ENCODE data around the gene HDAC9. TPM values are rescaled to one million over a fixed set of nuclear protein-coding genes. Genes with fewer than 3 reads are reported as not detected.

HDAC9 gene
- polyA plus RNA-seq, 2 of the 4 experiments (the other 2 are of a cell fraction) = 0.05 to 0.26 TPM

DNA sequence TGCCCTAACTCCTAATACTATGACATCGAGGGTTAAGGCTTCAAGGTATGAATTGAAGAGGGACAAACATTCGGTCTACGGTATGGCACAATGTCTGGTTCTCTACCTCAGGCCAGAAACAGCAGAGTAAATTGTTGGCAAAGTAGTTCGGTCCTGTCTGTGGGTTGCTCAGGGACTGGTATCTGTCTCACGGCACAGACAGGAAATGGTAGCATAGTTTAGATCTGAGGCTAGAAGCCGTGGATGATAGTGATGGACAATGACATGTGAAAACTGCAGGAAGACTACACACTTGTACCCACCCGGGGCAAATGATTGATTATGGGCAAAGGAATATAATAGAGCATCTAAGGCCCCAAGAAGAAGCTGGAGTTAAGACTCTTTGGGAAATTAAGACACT is 515.7 kb downstream of the HDAC9 start (continued):
- TF ChIP-seq CHD4 (IDR thresholded peaks at IDR 0.05; ENCODE audit: borderline replicate concordance) (no peak), HOXB5 (CRISPR knock-in tag; IDR thresholded peaks at IDR 0.05) (no peak), FOSB (CRISPR knock-in tag; IDR thresholded peaks at IDR 0.05) (no peak), ZNF302 (CRISPR knock-in tag; IDR thresholded peaks at IDR 0.05) (no peak), SMC3 (IDR thresholded peaks at IDR 0.05) (no peak), KDM5A (IDR thresholded peaks at IDR 0.05) (no peak), MYC (IDR thresholded peaks at IDR 0.05; ENCODE audit: borderline replicate concordance, low read length) (no peak), SREBF2 (IDR thresholded peaks at IDR 0.05) (no peak)
- TF ChIP-seq, protein P1, sequence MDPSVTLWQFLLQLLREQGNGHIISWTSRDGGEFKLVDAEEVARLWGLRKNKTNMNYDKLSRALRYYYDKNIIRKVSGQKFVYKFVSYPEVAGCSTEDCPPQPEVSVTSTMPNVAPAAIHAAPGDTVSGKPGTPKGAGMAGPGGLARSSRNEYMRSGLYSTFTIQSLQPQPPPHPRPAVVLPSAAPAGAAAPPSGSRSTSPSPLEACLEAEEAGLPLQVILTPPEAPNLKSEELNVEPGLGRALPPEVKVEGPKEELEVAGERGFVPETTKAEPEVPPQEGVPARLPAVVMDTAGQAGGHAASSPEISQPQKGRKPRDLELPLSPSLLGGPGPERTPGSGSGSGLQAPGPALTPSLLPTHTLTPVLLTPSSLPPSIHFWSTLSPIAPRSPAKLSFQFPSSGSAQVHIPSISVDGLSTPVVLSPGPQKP (IDR thresholded peaks at IDR 0.05; ENCODE audit: low read depth, low read length) = no peak

DNA sequence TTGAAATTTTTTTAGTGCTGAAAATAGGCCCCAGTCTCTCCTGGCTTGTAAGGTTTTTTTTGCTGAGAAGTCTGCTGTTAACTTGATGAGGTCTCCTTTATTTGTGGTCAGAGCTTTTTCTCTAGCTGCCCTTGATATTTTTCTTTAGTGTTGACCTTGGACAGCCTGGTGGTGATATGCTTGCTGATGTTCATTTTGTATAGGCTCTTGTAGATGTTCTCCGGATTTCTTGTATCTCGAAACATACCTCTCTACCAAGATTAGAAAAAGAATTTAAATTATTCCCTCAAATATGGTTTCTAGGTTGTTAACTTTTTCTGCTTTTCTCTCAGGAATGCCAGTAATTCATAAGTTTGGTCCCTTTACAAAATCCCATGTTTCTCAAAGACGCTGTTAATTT is 519.5 kb downstream of the HDAC9 start:
- FAIRE-seq = no peak
- ATAC-seq = no peak
- TF ChIP-seq PBX3 (IDR thresholded peaks at IDR 0.05) (no peak), KDM1A (IDR thresholded peaks at IDR 0.05; ENCODE audit: low read depth) (no peak), FOSL2 (IDR thresholded peaks at IDR 0.05) (no peak), FOSL2 (CRISPR knock-in tag; IDR thresholded peaks at IDR 0.05) (no peak), KDM5A (IDR thresholded peaks at IDR 0.05) (no peak), CBX8 (IDR thresholded peaks at IDR 0.05) (no peak), ZFP36 (IDR thresholded peaks at IDR 0.05; ENCODE audit: borderline replicate concordance, partially characterized antibody) (no peak), CEBPB (IDR thresholded peaks at IDR 0.05) (no peak), E2F6 (IDR thresholded peaks at IDR 0.05; ENCODE audit: borderline replicate concordance, low read depth) (no peak), REST (IDR thresholded peaks at IDR 0.05) (no peak), HEYL (CRISPR knock-in tag; IDR thresholded peaks at IDR 0.05) (no peak), SREBF2 (IDR thresholded peaks at IDR 0.05) (no peak)

GRCh38 chr7:19016140-19016539 is 520.6 kb downstream of the HDAC9 start:
- Histone ChIP-seq H3K27ac (no peak overlapping the region), H3K4me3 (no peak overlapping the region), H3K4me2 (no peak overlapping the region), H3K4me1 (no peaks in the 10 kb centered on the region), H3K9me3 (peaks cover 9% of the 10 kb centered on the region; the same call in 1 of the 3 replicates)
- no peak for DNase-seq (ENCODE audit: low read depth in 1 of 2, low spot score in 1 of 2)
- no peak for FAIRE-seq
- CTCF ChIA-PET = no interaction called here
- POLR2A ChIA-PET = no interaction called here
- no peak for ATAC-seq
- 68% methylated on average over 1 of the region's 1 CpG for WGBS (ENCODE audit: missing lambda C conversion rate)
- TF ChIP-seq PHF8 (IDR thresholded peaks at IDR 0.05; ENCODE audit: borderline replicate concordance, low read depth) (no peak), RNF2 (IDR thresholded peaks at IDR 0.05; ENCODE audit: borderline replicate concordance, low read depth) (no peak), KDM5A (IDR thresholded peaks at IDR 0.05) (no peak), POLR2AphosphoS2 (conservative IDR thresholded peaks at IDR 0.05; ENCODE audit: low read length) (no peak), CBX2 (IDR thresholded peaks at IDR 0.05; ENCODE audit: borderline replicate concordance, low read depth) (no peak), NFE2L2 (conservative IDR thresholded peaks at IDR 0.05; ENCODE audit: low read length) (0 out of 2 replicates have a peak, but pooled peaks have one; percentile 17), HOXA7 (CRISPR knock-in tag; IDR thresholded peaks at IDR 0.05) (no peak), FOXS1 (CRISPR knock-in tag; IDR thresholded peaks at IDR 0.05) (no peak), SMC3 (IDR thresholded peaks at IDR 0.05) (no peak), ZC3H11A (IDR thresholded peaks at IDR 0.05) (no peak), JUN (IDR thresholded peaks at IDR 0.05) (no peak), EP300 (IDR thresholded peaks at IDR 0.05) (no peak)
- TF ChIP-seq, protein P2, sequence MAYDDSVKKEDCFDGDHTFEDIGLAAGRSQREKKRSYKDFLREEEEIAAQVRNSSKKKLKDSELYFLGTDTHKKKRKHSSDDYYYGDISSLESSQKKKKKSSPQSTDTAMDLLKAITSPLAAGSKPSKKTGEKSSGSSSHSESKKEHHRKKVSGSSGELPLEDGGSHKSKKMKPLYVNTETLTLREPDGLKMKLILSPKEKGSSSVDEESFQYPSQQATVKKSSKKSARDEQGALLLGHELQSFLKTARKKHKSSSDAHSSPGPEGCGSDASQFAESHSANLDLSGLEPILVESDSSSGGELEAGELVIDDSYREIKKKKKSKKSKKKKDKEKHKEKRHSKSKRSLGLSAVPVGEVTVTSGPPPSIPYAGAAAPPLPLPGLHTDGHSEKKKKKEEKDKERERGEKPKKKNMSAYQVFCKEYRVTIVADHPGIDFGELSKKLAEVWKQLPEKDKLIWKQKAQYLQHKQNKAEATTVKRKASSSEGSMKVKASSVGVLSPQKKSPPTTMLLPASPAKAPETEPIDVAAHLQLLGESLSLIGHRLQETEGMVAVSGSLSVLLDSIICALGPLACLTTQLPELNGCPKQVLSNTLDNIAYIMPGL (CRISPR knock-in tag; IDR thresholded peaks at IDR 0.05; ENCODE audit: borderline replicate concordance) = no peak

More for the DNA sequence above, 519.5 kb downstream of the HDAC9 start:
- H3K27ac ChIP-seq = no peak overlapping the region
- H3K9me3 ChIP-seq = peaks cover 9% of the 10 kb centered on the region; the same call in 1 of the 3 replicates
- no peak overlapping the region for H3K4me2 ChIP-seq
- ChIA-PET POLR2A (no interaction called here), CTCF (no interaction called here)
- DNase-seq (ENCODE audit: low read depth in 1 of 2, low spot score in 1 of 2) = no peak
- no peak overlapping the region for H3K4me3 ChIP-seq
- 48% methylated on average over 3 of the region's 3 CpGs for WGBS (ENCODE audit: missing lambda C conversion rate)
- H3K4me1 ChIP-seq = no peaks in the 10 kb centered on the region
